GM19351 (cell line): Measurements from ENCODE around the gene SLC13A5.

ENCODE experiments used
- ATAC-seq: cut with Tn5 transposase; IDR thresholded peaks from one replicate; pipeline ENCODE4 v1.9.1; 2021; ENCODE audit warnings: mild to moderate bottlenecking, moderate library complexity; ENCODE audit not compliant: unreplicated experiment

SLC13A5 gene

GRCh38 chr17:6684881-6685767, 28.0 kb downstream of the SLC13A5 start:
- ATAC-seq: no peak

- no peak for ATAC-seq
Measured at GRCh38 chr17:6684460-6684783, 28.7 kb downstream of the SLC13A5 start.

- no peak for ATAC-seq
Measured at GRCh38 chr17:6683730-6684459, 29.3 kb downstream of the SLC13A5 start.

GRCh38 chr17:6683081-6683684, 30.0 kb downstream of the SLC13A5 start:
- ATAC-seq: no peak

- ATAC-seq: no peak
Measured at GRCh38 chr17:6682339-6682738, 30.8 kb downstream of the SLC13A5 start.

GRCh38 chr17:6681671-6682070, 31.5 kb downstream of the SLC13A5 start:
- ATAC-seq: no peak

- no peak for ATAC-seq
Measured at GRCh38 chr17:6681176-6681575, 32.0 kb downstream of the SLC13A5 start.

- no peak for ATAC-seq
Measured at GRCh38 chr17:6679241-6679640, 33.9 kb downstream of the SLC13A5 start.

- no peak for ATAC-seq
Measured at GRCh38 chr17:6677946-6678345, 35.2 kb downstream of the SLC13A5 start.

GRCh38 chr17:6677158-6677831, 35.9 kb downstream of the SLC13A5 start:
- ATAC-seq: no peak

- ATAC-seq: no peak
Measured at GRCh38 chr17:6676802-6677157, 36.4 kb downstream of the SLC13A5 start.

GRCh38 chr17:6675201-6675825, 37.9 kb downstream of the SLC13A5 start:
- ATAC-seq: no peak

- ATAC-seq: no peak
Measured at GRCh38 chr17:6674586-6674985, 38.6 kb downstream of the SLC13A5 start.

- ATAC-seq: no peak
Measured at GRCh38 chr17:6671431-6671830, 41.7 kb downstream of the SLC13A5 start.

- ATAC-seq: no peak
Measured at GRCh38 chr17:6670999-6671398, 42.2 kb downstream of the SLC13A5 start.

- ATAC-seq: no peak
Measured at GRCh38 chr17:6670571-6670970, 42.6 kb downstream of the SLC13A5 start.

- ATAC-seq: no peak
Measured at GRCh38 chr17:6669479-6670212, 43.5 kb downstream of the SLC13A5 start.

- ATAC-seq: no peak
Measured at GRCh38 chr17:6668727-6669425, 44.3 kb downstream of the SLC13A5 start.

GRCh38 chr17:6668219-6668618, 45.0 kb downstream of the SLC13A5 start:
- ATAC-seq: no peak

GRCh38 chr17:6667516-6667915, 45.7 kb downstream of the SLC13A5 start:
- no peak for ATAC-seq
